Measurements from ENCODE around the gene TAS1R2. TPM values are rescaled to one million over a fixed set of nuclear protein-coding genes. Genes with fewer than 3 reads are reported as not detected.
A peak's percentile ranks its signal among the peaks of the same experiment; 100 is the strongest.

The TAS1R2 gene
- total RNA-seq = not detected

GRCh38 chr1:18859560-18859959, at the start of gene TAS1R2:
TAS1R2 (minus strand) TSS chr1:18859660; CDS start chr1:18859660, 0 bp downstream.
- Mint-ChIP-seq H3K9me3 (no peaks in the 10 kb centered on the region), H3K4me1 (ENCODE audit: low read depth) (no peaks in the 10 kb centered on the region), H3K4me3 (no peak within 1 kb of the TSS), H3K36me3 (ENCODE audit: insufficient read depth) (no peaks in the 10 kb centered on the region), H3K27me3 (ENCODE audit: low read depth) (peaks cover 5% of the 10 kb centered on the region)
- ATAC-seq (no peak), DNase-seq (no peak)

GRCh38 chr1:18907917-18908845, 48.7 kb upstream of the TAS1R2 start:
- DNase-seq = no peak
- no peaks in the 10 kb centered on the region for H3K27me3 Mint-ChIP-seq (ENCODE audit: low read depth)
- H3K4me3 Mint-ChIP-seq = no peak overlapping the region
- H3K36me3 Mint-ChIP-seq (ENCODE audit: insufficient read depth) = peaks cover 38% of the 10 kb centered on the region
- ATAC-seq = no peak
- peaks cover 26% of the 10 kb centered on the region for H3K4me1 Mint-ChIP-seq (ENCODE audit: low read depth)
- no peaks in the 10 kb centered on the region for H3K9me3 Mint-ChIP-seq

- DNase-seq (peak; percentile 58), ATAC-seq (no peak)
- Mint-ChIP-seq H3K36me3 (ENCODE audit: insufficient read depth) (peaks cover 35% of the 10 kb centered on the region), H3K27me3 (ENCODE audit: low read depth) (no peaks in the 10 kb centered on the region), H3K4me3 (no peak overlapping the region), H3K4me1 (ENCODE audit: low read depth) (peaks cover 25% of the 10 kb centered on the region), H3K9me3 (no peaks in the 10 kb centered on the region)
These were observed 47.8 kb upstream of the TAS1R2 start for GRCh38 chr1:18907021-18907916.

- ATAC-seq = no peak
- peaks cover 7% of the 10 kb centered on the region for H3K36me3 Mint-ChIP-seq (ENCODE audit: insufficient read depth)
- no peaks in the 10 kb centered on the region for H3K9me3 Mint-ChIP-seq
- H3K4me3 Mint-ChIP-seq = peak overlapping the region; percentile 90
- DNase-seq = no peak
- H3K4me1 Mint-ChIP-seq (ENCODE audit: low read depth) = peaks cover 24% of the 10 kb centered on the region
- H3K27me3 Mint-ChIP-seq (ENCODE audit: low read depth) = no peaks in the 10 kb centered on the region
These were observed 43.9 kb upstream of the TAS1R2 start for GRCh38 chr1:18903291-18903756.

- H3K36me3 Mint-ChIP-seq (ENCODE audit: insufficient read depth) = peaks cover 3% of the 10 kb centered on the region
These were observed 43.2 kb upstream of the TAS1R2 start, which contains the start of gene ALDH4A1 for GRCh38 chr1:18902523-18903290. ALDH4A1 (minus strand) TSS chr1:18902555; CDS start chr1:18902523, 32 bp downstream.

GRCh38 chr1:18901952-18902522, 42.6 kb upstream of the TAS1R2 start:
- DNase-seq = no peak
- Mint-ChIP-seq H3K4me3 (peak overlapping the region; percentile 90), H3K27me3 (ENCODE audit: low read depth) (no peaks in the 10 kb centered on the region), H3K4me1 (ENCODE audit: low read depth) (peaks cover 17% of the 10 kb centered on the region), H3K9me3 (no peaks in the 10 kb centered on the region), H3K36me3 (ENCODE audit: insufficient read depth) (no peaks in the 10 kb centered on the region)
- ATAC-seq = peak in 1 of 2 donors; percentile 3

More at GRCh38 chr1:18902523-18903290, 43.2 kb upstream of the TAS1R2 start, which contains the start of gene ALDH4A1:
- Mint-ChIP-seq H3K4me3 (peak within 1 kb of the TSS; percentile 90), H3K27me3 (ENCODE audit: low read depth) (no peaks in the 10 kb centered on the region), H3K4me1 (ENCODE audit: low read depth) (peaks cover 20% of the 10 kb centered on the region), H3K9me3 (no peaks in the 10 kb centered on the region)
- ATAC-seq (peak; percentile 98), DNase-seq (peak; percentile 87)

GRCh38 chr1:18901147-18901951, 41.9 kb upstream of the TAS1R2 start:
- H3K4me3 Mint-ChIP-seq = peak overlapping the region; percentile 90
- H3K9me3 Mint-ChIP-seq = no peaks in the 10 kb centered on the region
- no peaks in the 10 kb centered on the region for H3K36me3 Mint-ChIP-seq (ENCODE audit: insufficient read depth)
- ATAC-seq = no peak
- H3K27me3 Mint-ChIP-seq (ENCODE audit: low read depth) = no peaks in the 10 kb centered on the region
- H3K4me1 Mint-ChIP-seq (ENCODE audit: low read depth) = peaks cover 17% of the 10 kb centered on the region
- no peak for DNase-seq

- H3K4me1 Mint-ChIP-seq (ENCODE audit: low read depth) = peaks cover 17% of the 10 kb centered on the region
- H3K9me3 Mint-ChIP-seq = no peaks in the 10 kb centered on the region
- DNase-seq (no peak), ATAC-seq (no peak)
- H3K4me3 Mint-ChIP-seq = no peak overlapping the region
- no peaks in the 10 kb centered on the region for H3K27me3 Mint-ChIP-seq (ENCODE audit: low read depth)
- H3K36me3 Mint-ChIP-seq (ENCODE audit: insufficient read depth) = no peaks in the 10 kb centered on the region
These were observed 40.9 kb upstream of the TAS1R2 start for GRCh38 chr1:18900303-18900841.

- H3K4me3 Mint-ChIP-seq = no peak overlapping the region
- no peaks in the 10 kb centered on the region for H3K9me3 Mint-ChIP-seq
- no peaks in the 10 kb centered on the region for H3K36me3 Mint-ChIP-seq (ENCODE audit: insufficient read depth)
- ATAC-seq = no peak
- H3K27me3 Mint-ChIP-seq (ENCODE audit: low read depth) = no peaks in the 10 kb centered on the region
- no peak for DNase-seq
- H3K4me1 Mint-ChIP-seq (ENCODE audit: low read depth) = peaks cover 17% of the 10 kb centered on the region
These were observed 40.0 kb upstream of the TAS1R2 start for GRCh38 chr1:18899363-18900049.

- Mint-ChIP-seq H3K4me1 (ENCODE audit: low read depth) (peaks cover 12% of the 10 kb centered on the region), H3K4me3 (no peak overlapping the region), H3K27me3 (ENCODE audit: low read depth) (no peaks in the 10 kb centered on the region), H3K36me3 (ENCODE audit: insufficient read depth) (no peaks in the 10 kb centered on the region), H3K9me3 (no peaks in the 10 kb centered on the region)
- DNase-seq = no peak
- no peak for ATAC-seq
These were observed 39.1 kb upstream of the TAS1R2 start for GRCh38 chr1:18898567-18898966.

GRCh38 chr1:18895317-18895716, 35.9 kb upstream of the TAS1R2 start:
- ATAC-seq = no peak
- Mint-ChIP-seq H3K4me1 (ENCODE audit: low read depth) (peaks cover under 1% of the 10 kb centered on the region), H3K4me3 (no peak overlapping the region), H3K9me3 (no peaks in the 10 kb centered on the region), H3K36me3 (ENCODE audit: insufficient read depth) (no peaks in the 10 kb centered on the region), H3K27me3 (ENCODE audit: low read depth) (no peaks in the 10 kb centered on the region)
- DNase-seq = no peak

- H3K36me3 Mint-ChIP-seq (ENCODE audit: insufficient read depth) = no peaks in the 10 kb centered on the region
- no peak for ATAC-seq
- H3K4me1 Mint-ChIP-seq (ENCODE audit: low read depth) = no peaks in the 10 kb centered on the region
- no peaks in the 10 kb centered on the region for H3K27me3 Mint-ChIP-seq (ENCODE audit: low read depth)
- no peak for DNase-seq
- no peak overlapping the region for H3K4me3 Mint-ChIP-seq
- no peaks in the 10 kb centered on the region for H3K9me3 Mint-ChIP-seq
These were observed 33.7 kb upstream of the TAS1R2 start for GRCh38 chr1:18893120-18893519.

Measured in activated T-cell treated with anti-CD3 and anti-CD28 coated beads, Interleukin-2, amount 50 U/mL, for 4 hours (primary cell).